Measurements from ENCODE around the gene FAM222A.

DNA sequence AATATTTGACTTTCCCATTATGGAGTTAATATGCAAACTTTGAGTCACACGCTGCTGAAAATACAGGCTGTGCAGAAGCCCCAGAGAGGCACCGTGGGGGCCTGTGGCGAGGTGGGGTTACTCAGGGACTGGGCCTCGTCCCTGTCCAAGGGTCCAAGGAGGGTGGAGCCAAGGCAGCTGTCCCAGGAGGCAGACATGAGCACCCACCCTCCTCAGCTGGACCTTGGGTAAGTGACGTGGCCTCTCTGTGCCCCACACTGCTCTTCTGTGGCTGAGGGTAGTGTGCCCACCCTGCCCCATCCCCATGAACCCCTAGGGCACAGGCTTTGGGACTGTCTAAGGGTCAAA lies 39.4 kb downstream of the FAM222A start:
- TF ChIP-seq, protein P1, sequence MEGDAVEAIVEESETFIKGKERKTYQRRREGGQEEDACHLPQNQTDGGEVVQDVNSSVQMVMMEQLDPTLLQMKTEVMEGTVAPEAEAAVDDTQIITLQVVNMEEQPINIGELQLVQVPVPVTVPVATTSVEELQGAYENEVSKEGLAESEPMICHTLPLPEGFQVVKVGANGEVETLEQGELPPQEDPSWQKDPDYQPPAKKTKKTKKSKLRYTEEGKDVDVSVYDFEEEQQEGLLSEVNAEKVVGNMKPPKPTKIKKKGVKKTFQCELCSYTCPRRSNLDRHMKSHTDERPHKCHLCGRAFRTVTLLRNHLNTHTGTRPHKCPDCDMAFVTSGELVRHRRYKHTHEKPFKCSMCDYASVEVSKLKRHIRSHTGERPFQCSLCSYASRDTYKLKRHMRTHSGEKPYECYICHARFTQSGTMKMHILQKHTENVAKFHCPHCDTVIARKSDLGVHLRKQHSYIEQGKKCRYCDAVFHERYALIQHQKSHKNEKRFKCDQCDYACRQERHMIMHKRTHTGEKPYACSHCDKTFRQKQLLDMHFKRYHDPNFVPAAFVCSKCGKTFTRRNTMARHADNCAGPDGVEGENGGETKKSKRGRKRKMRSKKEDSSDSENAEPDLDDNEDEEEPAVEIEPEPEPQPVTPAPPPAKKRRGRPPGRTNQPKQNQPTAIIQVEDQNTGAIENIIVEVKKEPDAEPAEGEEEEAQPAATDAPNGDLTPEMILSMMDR (IDR thresholded peaks at IDR 0.05; ENCODE audit: low read depth, low read length, poor library complexity, severe bottlenecking) = no peak
- no peak for TF ChIP-seq EZH2phosphoT487 (IDR thresholded peaks at IDR 0.05; ENCODE audit: borderline replicate concordance, low read length)
